Measurements from ENCODE around the gene AKAP9. TPM values are rescaled to one million over a fixed set of nuclear protein-coding genes. Genes with fewer than 3 reads are reported as not detected.

Gene AKAP9
- total RNA-seq, 4 donors from 2014 or later = 93.1 to 122 (median 109) TPM

DNA sequence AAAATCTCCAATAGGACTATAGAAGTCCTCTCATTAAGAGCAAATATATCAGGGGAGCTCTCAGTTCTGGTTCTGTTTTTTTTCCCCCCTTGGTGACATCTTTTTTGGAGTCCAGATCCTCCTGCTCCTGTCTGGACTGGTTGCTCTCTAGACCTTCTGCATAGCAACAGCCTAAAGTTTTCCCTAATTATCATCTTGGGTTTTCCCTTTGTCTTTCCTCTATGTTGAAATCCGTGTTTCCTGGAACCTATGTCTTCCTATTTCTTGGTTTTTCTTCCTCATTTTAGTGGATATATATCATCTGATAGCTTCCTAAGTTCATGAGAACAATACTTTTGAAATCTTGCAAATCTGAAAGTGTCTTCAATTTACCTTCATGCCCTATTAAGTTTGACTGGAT, 30.5 kb upstream of the AKAP9 start:
- TF ChIP-seq, protein P1, sequence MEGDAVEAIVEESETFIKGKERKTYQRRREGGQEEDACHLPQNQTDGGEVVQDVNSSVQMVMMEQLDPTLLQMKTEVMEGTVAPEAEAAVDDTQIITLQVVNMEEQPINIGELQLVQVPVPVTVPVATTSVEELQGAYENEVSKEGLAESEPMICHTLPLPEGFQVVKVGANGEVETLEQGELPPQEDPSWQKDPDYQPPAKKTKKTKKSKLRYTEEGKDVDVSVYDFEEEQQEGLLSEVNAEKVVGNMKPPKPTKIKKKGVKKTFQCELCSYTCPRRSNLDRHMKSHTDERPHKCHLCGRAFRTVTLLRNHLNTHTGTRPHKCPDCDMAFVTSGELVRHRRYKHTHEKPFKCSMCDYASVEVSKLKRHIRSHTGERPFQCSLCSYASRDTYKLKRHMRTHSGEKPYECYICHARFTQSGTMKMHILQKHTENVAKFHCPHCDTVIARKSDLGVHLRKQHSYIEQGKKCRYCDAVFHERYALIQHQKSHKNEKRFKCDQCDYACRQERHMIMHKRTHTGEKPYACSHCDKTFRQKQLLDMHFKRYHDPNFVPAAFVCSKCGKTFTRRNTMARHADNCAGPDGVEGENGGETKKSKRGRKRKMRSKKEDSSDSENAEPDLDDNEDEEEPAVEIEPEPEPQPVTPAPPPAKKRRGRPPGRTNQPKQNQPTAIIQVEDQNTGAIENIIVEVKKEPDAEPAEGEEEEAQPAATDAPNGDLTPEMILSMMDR (IDR thresholded peaks at IDR 0.05; ENCODE audit: low read depth) = no peak

DNA sequence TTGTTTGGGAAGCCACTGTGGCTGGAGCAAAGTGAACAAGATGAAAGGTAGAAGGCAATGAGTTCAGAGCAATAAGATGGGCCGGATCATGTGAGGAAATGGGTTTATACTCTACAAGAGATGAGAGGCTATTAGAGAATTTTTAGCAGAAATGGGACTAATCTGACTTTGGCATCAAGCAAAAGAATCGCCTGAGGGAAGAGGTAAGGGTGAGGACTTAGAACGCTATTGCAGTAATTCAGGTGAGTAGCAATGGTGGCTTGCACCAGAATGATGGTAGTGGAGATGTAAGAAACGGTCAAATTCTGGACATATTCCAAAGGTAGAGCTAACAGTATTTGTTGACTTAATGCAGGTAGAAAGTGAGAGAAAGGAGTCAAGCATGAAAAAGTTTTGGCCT, 29.5 kb upstream of the AKAP9 start:
- TF ChIP-seq, protein P1 (IDR thresholded peaks at IDR 0.05; ENCODE audit: low read depth) = no peak

DNA sequence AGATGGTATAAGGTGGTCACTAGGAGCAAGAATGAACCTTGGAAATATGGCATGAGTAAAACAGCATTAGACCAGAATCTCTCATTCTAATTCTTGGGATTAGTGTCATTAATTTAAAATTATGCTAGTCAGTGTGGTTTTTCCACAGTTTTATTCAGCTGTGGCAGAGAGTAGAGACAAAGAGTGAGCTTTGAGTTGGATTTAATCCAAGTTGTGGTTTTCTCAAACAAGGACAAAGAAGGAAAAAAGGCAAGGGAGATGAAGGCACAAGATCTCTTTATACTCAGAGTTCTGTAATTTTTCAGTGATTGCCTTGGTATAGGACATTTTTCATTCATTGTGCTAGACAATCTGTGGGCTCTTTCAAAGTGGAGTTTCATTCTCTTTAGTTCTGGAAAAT, 28.2 kb upstream of the AKAP9 start:
- TF ChIP-seq, protein P1 (IDR thresholded peaks at IDR 0.05; ENCODE audit: low read depth) = no peak

DNA sequence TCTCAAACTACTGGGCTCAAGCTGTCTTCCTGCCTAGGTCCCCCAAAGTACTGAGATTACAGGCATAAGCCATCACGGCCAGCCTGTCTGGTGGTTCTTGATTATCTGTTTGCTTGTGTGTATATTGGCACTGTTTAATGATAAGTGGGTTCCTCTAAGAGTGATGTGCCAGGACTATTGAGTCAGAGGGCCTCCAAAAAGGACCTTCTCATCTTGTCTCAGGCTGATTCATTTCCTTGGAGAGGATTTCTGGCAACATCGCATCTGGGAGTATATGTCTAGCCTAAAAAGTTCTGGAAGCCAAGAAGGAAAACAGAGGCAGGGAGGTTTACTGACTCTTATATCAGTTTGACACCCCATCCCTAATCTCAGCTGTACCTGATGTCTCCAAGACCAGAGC, 27.1 kb upstream of the AKAP9 start:
- TF ChIP-seq, protein P1 (IDR thresholded peaks at IDR 0.05; ENCODE audit: low read depth) = no peak

DNA sequence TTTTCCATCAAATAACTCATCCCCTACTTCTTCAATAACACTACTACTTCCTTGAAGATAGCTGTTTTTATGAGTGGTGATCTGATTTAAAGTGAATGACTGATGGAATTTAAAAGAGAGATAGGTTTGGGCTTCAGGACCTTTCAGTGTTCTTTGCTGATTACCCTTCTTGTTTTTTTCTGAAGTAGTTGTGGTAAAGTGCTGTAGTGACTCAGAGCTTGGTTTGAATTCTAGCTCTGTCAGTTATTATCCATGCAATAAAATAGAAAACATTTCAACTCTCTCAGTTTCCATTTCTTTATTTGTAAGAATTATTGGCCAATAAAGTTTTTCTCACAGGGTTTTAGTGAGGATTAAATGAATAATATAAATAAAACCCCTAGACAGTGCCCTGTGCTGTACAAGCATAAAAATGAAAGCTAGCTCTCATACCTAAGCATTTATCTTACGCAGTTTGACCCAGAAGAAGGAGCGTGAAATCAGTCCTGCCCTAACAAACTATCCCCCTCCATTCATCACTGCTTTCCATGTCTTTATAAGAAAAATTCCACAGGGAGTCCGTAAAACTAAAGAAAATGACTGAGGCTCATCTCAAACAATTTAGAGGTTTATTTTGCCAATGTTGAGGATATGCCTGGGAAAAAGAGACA, 25.1 kb upstream of the AKAP9 start:
- TF ChIP-seq, protein P1 (IDR thresholded peaks at IDR 0.05; ENCODE audit: low read depth) = no peak

DNA sequence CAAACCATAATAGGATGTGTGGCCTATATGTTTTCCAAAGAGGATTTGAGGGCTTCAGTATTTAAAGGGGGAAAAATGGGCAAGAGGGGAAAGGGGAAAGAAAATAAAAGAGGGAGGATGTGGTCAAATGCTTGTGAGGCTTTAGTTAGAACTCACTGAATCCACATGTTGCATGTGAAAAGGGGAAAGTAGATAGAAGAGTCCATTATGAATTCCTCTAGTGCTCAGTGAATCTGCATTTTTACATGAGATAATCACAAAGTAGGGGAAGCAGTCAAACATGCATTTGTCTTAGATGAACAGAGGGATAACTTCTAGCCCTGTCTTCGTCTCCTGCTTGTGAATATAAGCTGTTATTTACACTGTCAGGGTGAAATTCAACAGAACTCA, 24.6 kb upstream of the AKAP9 start:
- TF ChIP-seq, protein P1 (IDR thresholded peaks at IDR 0.05; ENCODE audit: low read depth) = no peak

DNA sequence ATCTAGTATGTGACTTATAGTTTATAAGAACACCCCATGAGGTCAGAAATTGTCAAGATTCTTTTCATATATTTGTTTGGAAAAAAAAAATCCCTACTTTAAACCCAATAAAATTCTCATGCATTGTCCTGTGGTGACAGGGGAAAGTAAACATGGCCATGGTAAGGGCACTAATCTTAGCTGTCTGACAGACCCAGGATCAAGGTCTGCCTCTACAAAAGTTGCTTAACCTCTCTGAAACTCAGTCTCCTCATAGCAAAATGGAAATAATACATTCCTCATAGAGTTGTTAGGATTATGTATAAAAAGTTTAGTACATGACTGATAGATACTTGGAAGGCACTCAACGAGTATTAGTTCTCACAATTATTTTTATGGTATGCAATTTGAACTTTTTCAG, 22.3 kb upstream of the AKAP9 start:
- TF ChIP-seq, protein P1 (IDR thresholded peaks at IDR 0.05; ENCODE audit: low read depth) = no peak
